Activated gamma-delta T cell (primary cell): ENCODE measurements around the gene SIM2.
"Not testable (repeated sequence)": the region's sequence is repeated elsewhere in the genome, so short reads cannot be mapped to it uniquely, and the experiment has no call there.

Experiments
- DNase-seq: peaks from one replicate; lab custom pipeline; 2025; lab: John Stamatoyannopoulos, UW
- total RNA-seq, 2 donors: gene quantifications; one replicate each; lab custom pipeline; 2026; lab: John Stamatoyannopoulos, UW

Gene SIM2
- 0 to 0.04 reads per million in 2 donors for total RNA-seq

GRCh38 chr21:36698981-36699545 is at the start of gene SIM2:
SIM2 (plus strand) TSS chr21:36699115; CDS start chr21:36699747, 632 bp downstream.
- DNase-seq = no peak

- no peak for DNase-seq
These were observed 44.6 kb upstream of the SIM2 start for GRCh38 chr21:36654324-36654723.

GRCh38 chr21:36654796-36655325 is 44.1 kb upstream of the SIM2 start:
- no peak for DNase-seq

GRCh38 chr21:36656138-36656537 is 42.8 kb upstream of the SIM2 start:
- DNase-seq = no peak

- not testable (repeated sequence) for DNase-seq
These were observed 41.6 kb upstream of the SIM2 start for GRCh38 chr21:36657290-36657689.

- no peak for DNase-seq
These were observed 40.9 kb upstream of the SIM2 start for GRCh38 chr21:36657999-36658398.

- no peak for DNase-seq
These were observed 40.0 kb upstream of the SIM2 start for GRCh38 chr21:36658926-36659325.

- DNase-seq = no peak
These were observed 37.2 kb upstream of the SIM2 start for GRCh38 chr21:36661511-36662309.

- DNase-seq = no peak
These were observed 35.7 kb upstream of the SIM2 start for GRCh38 chr21:36663033-36663855.

- no peak for DNase-seq
These were observed 34.3 kb upstream of the SIM2 start for GRCh38 chr21:36664662-36664990.

- DNase-seq = no peak
These were observed 33.1 kb upstream of the SIM2 start for GRCh38 chr21:36665806-36666205.

- DNase-seq = no peak
These were observed 30.2 kb upstream of the SIM2 start for GRCh38 chr21:36668713-36669112.

- DNase-seq = no peak
These were observed 27.1 kb upstream of the SIM2 start for GRCh38 chr21:36671836-36672235.

- DNase-seq = not testable (repeated sequence)
These were observed 26.6 kb upstream of the SIM2 start for GRCh38 chr21:36672296-36672695.

- no peak for DNase-seq
These were observed 26.2 kb upstream of the SIM2 start for GRCh38 chr21:36672737-36673136.

GRCh38 chr21:36676039-36676950 is 22.6 kb upstream of the SIM2 start:
- no peak for DNase-seq

GRCh38 chr21:36677443-36677842 is 21.5 kb upstream of the SIM2 start:
- DNase-seq = no peak

GRCh38 chr21:36678538-36678937 is 20.4 kb upstream of the SIM2 start:
- no peak for DNase-seq

- no peak for DNase-seq
These were observed 17.7 kb upstream of the SIM2 start for GRCh38 chr21:36681117-36681631.

- DNase-seq = no peak
These were observed 13.8 kb upstream of the SIM2 start for GRCh38 chr21:36684957-36685714.
